HepG2 (cell line): ENCODE data around the gene KIF1C. TPM values are rescaled to one million over a fixed set of nuclear protein-coding genes. Genes with fewer than 3 reads are reported as not detected.

Source experiments
- CEBPB ChIP-seq: IDR thresholded peaks from 2 replicates; pipeline ENCODE4 v1.6.1; 2011; ENCODE audit warnings: low read depth, low read length, improper control_type of control experiment, borderline replicate concordance
- EP300 ChIP-seq, 3 experiments: sonication (generic) in 1 of 3; formaldehyde crosslinking in 1 of 3; IDR thresholded peaks; 2 replicates each; pipeline versions ENCODE4 v1.5.1 to v1.6.1; 2011 to 2020; ENCODE audit warnings: low read depth in 2 of 3, low read length in 2 of 3, borderline replicate concordance in 1 of 3, improper control_type of control experiment in 1 of 3, mild to moderate bottlenecking in 1 of 3, missing genetic modification reagents in 1 of 3, moderate library complexity in 1 of 3
- HNRNPK ChIP-seq: fragments of 200-400 bp; formaldehyde crosslinking; IDR thresholded peaks from 2 replicates; pipeline ENCODE4 v1.6.1; 2018; ENCODE audit warnings: low read length, low read depth, moderate library complexity, mild to moderate bottlenecking; ENCODE audit not compliant: poor library complexity, severe bottlenecking
- MAF1 ChIP-seq: sonication (generic); formaldehyde crosslinking; IDR thresholded peaks from 2 replicates; pipeline ENCODE4 v1.5.0; 2020; ENCODE audit warnings: missing genetic modification reagents, borderline replicate concordance
- NFKB2 ChIP-seq: sonication (generic); formaldehyde crosslinking; IDR thresholded peaks from 2 replicates; pipeline ENCODE4 v1.4.0; 2020; ENCODE audit warnings: missing genetic modification reagents, borderline replicate concordance
- POLR2G ChIP-seq: fragments of 200-400 bp; formaldehyde crosslinking; IDR thresholded peaks from 2 replicates; pipeline ENCODE4 v1.6.1; 2018; ENCODE audit warnings: mild to moderate bottlenecking, low read depth, low read length, moderate library complexity
- SAP130 ChIP-seq: IDR thresholded peaks from 2 replicates; pipeline ENCODE4 v1.6.1; 2016; ENCODE audit warnings: low read depth
- ZMYM2 ChIP-seq: sonication (generic); formaldehyde crosslinking; IDR thresholded peaks from 2 replicates; pipeline ENCODE4 v1.8.0; 2022; ENCODE audit warnings: mild to moderate bottlenecking, missing genetic modification reagents
- ZNF160 ChIP-seq: sonication (generic); formaldehyde crosslinking; IDR thresholded peaks from 2 replicates; pipeline ENCODE4 v1.8.0; 2022; ENCODE audit warnings: mild to moderate bottlenecking, inconsistent platforms, missing genetic modification reagents
- ZNF234 ChIP-seq: sonication (generic); formaldehyde crosslinking; conservative IDR thresholded peaks from 2 replicates; pipeline ENCODE4 v1.5.1; 2020; ENCODE audit warnings: mild to moderate bottlenecking, missing genetic modification reagents
- ZNF317 ChIP-seq: sonication (generic); formaldehyde crosslinking; IDR thresholded peaks from 2 replicates; pipeline ENCODE4 v1.5.0; 2020; ENCODE audit warnings: mild to moderate bottlenecking, missing genetic modification reagents
- ZNF616 ChIP-seq: sonication (generic); formaldehyde crosslinking; IDR thresholded peaks from 2 replicates; pipeline ENCODE4 v1.5.0; 2020; ENCODE audit warnings: low read depth, mild to moderate bottlenecking, missing genetic modification reagents
- ZNF652 ChIP-seq: IDR thresholded peaks from 2 replicates; pipeline ENCODE4 v1.6.1; 2016; ENCODE audit warnings: low read depth, borderline replicate concordance
- ZNF674 ChIP-seq: sonication (generic); formaldehyde crosslinking; IDR thresholded peaks from 2 replicates; pipeline ENCODE4 v1.5.0; 2020; ENCODE audit warnings: low read depth, mild to moderate bottlenecking, missing genetic modification reagents
- ZNF776 ChIP-seq: sonication (generic); formaldehyde crosslinking; IDR thresholded peaks from 2 replicates; pipeline ENCODE4 v1.4.0; 2020; ENCODE audit warnings: mild to moderate bottlenecking, missing genetic modification reagents
- polyA plus RNA-seq, 8 experiments: library from polyadenylated mRNA; depleted of rRNA in 3 of 8; stranded (reverse) in 7 of 8; unstranded in 1 of 8; fragments of >200 nt; fragmentation: Illumina TruSeq in 4 of 8; extraction: Trizol in 4 of 8; gene quantifications; 2 replicates each; pipeline versions ENCODE4 v1.2.1 to v1.2.3, GENCODE V29; 2011 to 2016; ENCODE audit warnings: low read depth in 4 of 8, missing spikeins in 1 of 8, mixed read lengths in 1 of 8; ENCODE audit not compliant: insufficient read depth in 1 of 8
- total RNA-seq, 5 experiments: library from RNA; depleted of rRNA; stranded (reverse); fragments of >200 nt; fragmentation: Illumina TruSeq; extraction: Trizol; gene quantifications; 2 replicates each; pipeline ENCODE4 v1.2.3, GENCODE V29; 2016; ENCODE audit warnings: low read depth in 1 of 5
- TF ChIP-seq, protein P1 (sequence below): IDR thresholded peaks from 2 replicates; pipeline ENCODE4 v1.6.1; 2016; ENCODE audit warnings: low read depth
- TF ChIP-seq, protein P2 (sequence below): sonication (generic); formaldehyde crosslinking; IDR thresholded peaks from 2 replicates; pipeline ENCODE4 v1.4.0; 2020; ENCODE audit warnings: missing genetic modification reagents
- TF ChIP-seq, protein P3 (sequence below): sonication (generic); formaldehyde crosslinking; IDR thresholded peaks from 2 replicates; pipeline ENCODE4 v1.4.0; 2020; ENCODE audit warnings: mild to moderate bottlenecking, missing genetic modification reagents
- TF ChIP-seq, protein P4 (sequence below): sonication (generic); formaldehyde crosslinking; IDR thresholded peaks from 2 replicates; pipeline ENCODE4 v1.4.0; 2020; ENCODE audit warnings: mild to moderate bottlenecking, missing genetic modification reagents

KIF1C gene
- total and polyA plus RNA-seq, 2 of the 13 experiments (the other 11 are each of a cell fraction or from before 2014, with no cell fraction given): 70.0 to 104 TPM

DNA sequence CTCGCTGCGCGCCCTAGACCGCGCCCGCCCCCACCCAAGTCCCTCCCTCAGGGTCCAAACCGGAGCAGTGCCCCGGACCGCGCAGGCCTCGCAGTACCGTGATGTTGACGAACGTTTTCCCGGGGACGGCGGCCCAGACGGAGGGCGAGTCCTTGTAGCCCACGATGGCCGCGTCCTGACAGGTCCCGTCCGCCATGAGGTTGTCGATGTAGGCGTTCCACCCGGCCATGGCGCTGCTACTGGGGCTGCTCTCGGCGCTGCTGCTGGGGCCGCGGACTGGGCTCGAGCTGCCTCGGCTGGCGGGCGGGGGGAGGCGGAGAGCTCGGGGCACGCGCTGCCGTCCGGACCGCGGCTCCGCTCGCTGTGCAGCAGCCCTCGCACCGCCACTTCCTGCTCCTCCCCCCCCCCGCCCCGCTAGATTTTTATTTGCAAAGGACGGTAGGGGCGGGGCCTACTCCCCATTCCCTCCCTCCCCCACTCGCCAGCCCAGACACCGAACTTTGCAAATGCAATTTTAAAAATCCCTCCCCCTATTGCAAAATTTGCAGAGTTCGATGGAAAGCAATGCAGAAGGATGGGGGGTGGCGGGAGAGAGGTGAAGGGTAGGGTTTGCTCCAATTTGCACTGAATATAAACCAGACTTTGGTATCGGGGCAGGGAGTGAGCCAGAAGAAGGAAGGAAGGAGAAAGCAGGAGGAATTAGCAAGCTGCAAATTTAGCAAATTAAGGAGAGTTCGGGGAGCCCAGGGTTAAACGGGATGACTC is 49.4 kb upstream of the KIF1C start, which contains the start of gene PFN1 (continued):
- TF ChIP-seq, protein P1, sequence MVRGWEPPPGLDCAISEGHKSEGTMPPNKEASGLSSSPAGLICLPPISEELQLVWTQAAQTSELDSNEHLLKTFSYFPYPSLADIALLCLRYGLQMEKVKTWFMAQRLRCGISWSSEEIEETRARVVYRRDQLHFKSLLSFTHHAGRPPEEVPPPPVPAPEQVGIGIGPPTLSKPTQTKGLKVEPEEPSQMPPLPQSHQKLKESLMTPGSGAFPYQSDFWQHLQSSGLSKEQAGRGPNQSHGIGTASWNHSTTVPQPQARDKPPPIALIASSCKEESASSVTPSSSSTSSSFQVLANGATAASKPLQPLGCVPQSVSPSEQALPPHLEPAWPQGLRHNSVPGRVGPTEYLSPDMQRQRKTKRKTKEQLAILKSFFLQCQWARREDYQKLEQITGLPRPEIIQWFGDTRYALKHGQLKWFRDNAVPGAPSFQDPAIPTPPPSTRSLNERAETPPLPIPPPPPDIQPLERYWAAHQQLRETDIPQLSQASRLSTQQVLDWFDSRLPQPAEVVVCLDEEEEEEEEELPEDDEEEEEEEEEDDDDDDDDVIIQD (CRISPR knock-in tag): no peak
- TF ChIP-seq ZNF317 (CRISPR knock-in tag): peak; percentile 43; the same call in 1 of the 2 replicates
- peak; percentile 79 for TF ChIP-seq NFKB2 (CRISPR knock-in tag)
- 0 out of 2 replicates have a peak, but pooled peaks have one; percentile 88 for TF ChIP-seq ZNF234
- TF ChIP-seq POLR2G: peak; percentile 91
- TF ChIP-seq HNRNPK: peak; percentile 63
- peak in 1 of 2 experiments; percentile 36; a peak in 1 of 4 replicates for TF ChIP-seq EP300 (IDR thresholded peaks at IDR 0.05; ENCODE audit: low read depth in 2 of 2, low read length in 2 of 2)
- no peak for TF ChIP-seq EP300 (CRISPR knock-in tag; IDR thresholded peaks at IDR 0.05; ENCODE audit: borderline replicate concordance)
- peak; percentile 89 for TF ChIP-seq CEBPB
- peak; percentile 38; the same call in 1 of the 2 replicates for TF ChIP-seq ZNF776
- TF ChIP-seq, protein P2, sequence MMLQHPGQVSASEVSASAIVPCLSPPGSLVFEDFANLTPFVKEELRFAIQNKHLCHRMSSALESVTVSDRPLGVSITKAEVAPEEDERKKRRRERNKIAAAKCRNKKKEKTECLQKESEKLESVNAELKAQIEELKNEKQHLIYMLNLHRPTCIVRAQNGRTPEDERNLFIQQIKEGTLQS (CRISPR knock-in tag): peak; percentile 17; the same call in 1 of the 2 replicates
- peak; percentile 95 for TF ChIP-seq ZNF652 (CRISPR knock-in tag)
- TF ChIP-seq ZMYM2 (CRISPR knock-in tag): no peak
- TF ChIP-seq, protein P3, sequence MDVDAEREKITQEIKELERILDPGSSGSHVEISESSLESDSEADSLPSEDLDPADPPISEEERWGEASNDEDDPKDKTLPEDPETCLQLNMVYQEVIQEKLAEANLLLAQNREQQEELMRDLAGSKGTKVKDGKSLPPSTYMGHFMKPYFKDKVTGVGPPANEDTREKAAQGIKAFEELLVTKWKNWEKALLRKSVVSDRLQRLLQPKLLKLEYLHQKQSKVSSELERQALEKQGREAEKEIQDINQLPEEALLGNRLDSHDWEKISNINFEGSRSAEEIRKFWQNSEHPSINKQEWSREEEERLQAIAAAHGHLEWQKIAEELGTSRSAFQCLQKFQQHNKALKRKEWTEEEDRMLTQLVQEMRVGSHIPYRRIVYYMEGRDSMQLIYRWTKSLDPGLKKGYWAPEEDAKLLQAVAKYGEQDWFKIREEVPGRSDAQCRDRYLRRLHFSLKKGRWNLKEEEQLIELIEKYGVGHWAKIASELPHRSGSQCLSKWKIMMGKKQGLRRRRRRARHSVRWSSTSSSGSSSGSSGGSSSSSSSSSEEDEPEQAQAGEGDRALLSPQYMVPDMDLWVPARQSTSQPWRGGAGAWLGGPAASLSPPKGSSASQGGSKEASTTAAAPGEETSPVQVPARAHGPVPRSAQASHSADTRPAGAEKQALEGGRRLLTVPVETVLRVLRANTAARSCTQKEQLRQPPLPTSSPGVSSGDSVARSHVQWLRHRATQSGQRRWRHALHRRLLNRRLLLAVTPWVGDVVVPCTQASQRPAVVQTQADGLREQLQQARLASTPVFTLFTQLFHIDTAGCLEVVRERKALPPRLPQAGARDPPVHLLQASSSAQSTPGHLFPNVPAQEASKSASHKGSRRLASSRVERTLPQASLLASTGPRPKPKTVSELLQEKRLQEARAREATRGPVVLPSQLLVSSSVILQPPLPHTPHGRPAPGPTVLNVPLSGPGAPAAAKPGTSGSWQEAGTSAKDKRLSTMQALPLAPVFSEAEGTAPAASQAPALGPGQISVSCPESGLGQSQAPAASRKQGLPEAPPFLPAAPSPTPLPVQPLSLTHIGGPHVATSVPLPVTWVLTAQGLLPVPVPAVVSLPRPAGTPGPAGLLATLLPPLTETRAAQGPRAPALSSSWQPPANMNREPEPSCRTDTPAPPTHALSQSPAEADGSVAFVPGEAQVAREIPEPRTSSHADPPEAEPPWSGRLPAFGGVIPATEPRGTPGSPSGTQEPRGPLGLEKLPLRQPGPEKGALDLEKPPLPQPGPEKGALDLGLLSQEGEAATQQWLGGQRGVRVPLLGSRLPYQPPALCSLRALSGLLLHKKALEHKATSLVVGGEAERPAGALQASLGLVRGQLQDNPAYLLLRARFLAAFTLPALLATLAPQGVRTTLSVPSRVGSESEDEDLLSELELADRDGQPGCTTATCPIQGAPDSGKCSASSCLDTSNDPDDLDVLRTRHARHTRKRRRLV: peak; percentile 77
- TF ChIP-seq, protein P4, sequence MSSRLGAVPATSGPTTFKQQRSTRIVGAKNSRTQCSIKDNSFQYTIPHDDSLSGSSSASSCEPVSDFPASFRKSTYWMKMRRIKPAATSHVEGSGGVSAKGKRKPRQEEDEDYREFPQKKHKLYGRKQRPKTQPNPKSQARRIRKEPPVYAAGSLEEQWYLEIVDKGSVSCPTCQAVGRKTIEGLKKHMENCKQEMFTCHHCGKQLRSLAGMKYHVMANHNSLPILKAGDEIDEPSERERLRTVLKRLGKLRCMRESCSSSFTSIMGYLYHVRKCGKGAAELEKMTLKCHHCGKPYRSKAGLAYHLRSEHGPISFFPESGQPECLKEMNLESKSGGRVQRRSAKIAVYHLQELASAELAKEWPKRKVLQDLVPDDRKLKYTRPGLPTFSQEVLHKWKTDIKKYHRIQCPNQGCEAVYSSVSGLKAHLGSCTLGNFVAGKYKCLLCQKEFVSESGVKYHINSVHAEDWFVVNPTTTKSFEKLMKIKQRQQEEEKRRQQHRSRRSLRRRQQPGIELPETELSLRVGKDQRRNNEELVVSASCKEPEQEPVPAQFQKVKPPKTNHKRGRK: peak; percentile 4; the same call in 1 of the 2 replicates
- TF ChIP-seq ZNF160 (CRISPR knock-in tag): peak; percentile 27; the same call in 1 of the 2 replicates
- peak; percentile 74 for TF ChIP-seq ZNF616
- TF ChIP-seq MAF1 (CRISPR knock-in tag): 0 out of 2 replicates have a peak, but pooled peaks have one; percentile 37
- TF ChIP-seq SAP130: peak; percentile 81
- TF ChIP-seq ZNF674: no peak
